ENCODE results near the gene KRTAP10-2. TPM values are rescaled to one million over a fixed set of nuclear protein-coding genes. Genes with fewer than 3 reads are reported as not detected.

Gene KRTAP10-2
- total RNA-seq, 1 experiment from 2014 or later: not detected

GRCh38 chr21:44583800-44584147 is 32.5 kb upstream of the KRTAP10-2 start:
- intact Hi-C loops (cut with micrococcal nuclease; ENCODE audit: unreplicated experiment): no loop called here

GRCh38 chr21:44583089-44583799 is 31.9 kb upstream of the KRTAP10-2 start:
- no peaks in the 10 kb centered on the region for H4K20me1 ChIP-seq (ENCODE audit: insufficient read depth)
- no peak overlapping the region for H3K4me2 ChIP-seq
- POLR2A ChIA-PET (ENCODE audit: unreplicated experiment): no interaction called here
- H3K9me3 ChIP-seq (ENCODE audit: insufficient read depth, low read depth): no peaks in the 10 kb centered on the region
- no peaks in the 10 kb centered on the region for H3F3A ChIP-seq (ENCODE audit: insufficient read depth, low read depth)
- H3K27ac ChIP-seq: no peak overlapping the region
- no peak overlapping the region for H2AFZ ChIP-seq
- no TSS peak for BruUV-seq (replicated peaks)
- peaks cover 30% of the 10 kb centered on the region for H3K27me3 ChIP-seq (ENCODE audit: insufficient read depth, low read depth)
- CTCF ChIA-PET: no interaction called here
- no peaks in the 10 kb centered on the region for H3K36me3 ChIP-seq (ENCODE audit: low read depth)
- H3K4me1 ChIP-seq (replicated peaks; ENCODE audit: insufficient read depth): no peaks in the 10 kb centered on the region
- intact Hi-C loops (cut with micrococcal nuclease; ENCODE audit: unreplicated experiment): no loop called here
- H3K9me2 ChIP-seq (ENCODE audit: insufficient read depth): no peaks in the 10 kb centered on the region
- no peak overlapping the region for H3K4me3 ChIP-seq
- no peak for DNase-seq
- TF ChIP-seq, protein P1, sequence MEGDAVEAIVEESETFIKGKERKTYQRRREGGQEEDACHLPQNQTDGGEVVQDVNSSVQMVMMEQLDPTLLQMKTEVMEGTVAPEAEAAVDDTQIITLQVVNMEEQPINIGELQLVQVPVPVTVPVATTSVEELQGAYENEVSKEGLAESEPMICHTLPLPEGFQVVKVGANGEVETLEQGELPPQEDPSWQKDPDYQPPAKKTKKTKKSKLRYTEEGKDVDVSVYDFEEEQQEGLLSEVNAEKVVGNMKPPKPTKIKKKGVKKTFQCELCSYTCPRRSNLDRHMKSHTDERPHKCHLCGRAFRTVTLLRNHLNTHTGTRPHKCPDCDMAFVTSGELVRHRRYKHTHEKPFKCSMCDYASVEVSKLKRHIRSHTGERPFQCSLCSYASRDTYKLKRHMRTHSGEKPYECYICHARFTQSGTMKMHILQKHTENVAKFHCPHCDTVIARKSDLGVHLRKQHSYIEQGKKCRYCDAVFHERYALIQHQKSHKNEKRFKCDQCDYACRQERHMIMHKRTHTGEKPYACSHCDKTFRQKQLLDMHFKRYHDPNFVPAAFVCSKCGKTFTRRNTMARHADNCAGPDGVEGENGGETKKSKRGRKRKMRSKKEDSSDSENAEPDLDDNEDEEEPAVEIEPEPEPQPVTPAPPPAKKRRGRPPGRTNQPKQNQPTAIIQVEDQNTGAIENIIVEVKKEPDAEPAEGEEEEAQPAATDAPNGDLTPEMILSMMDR (conservative IDR thresholded peaks at IDR 0.05): no peak
- no peak for TF ChIP-seq EZH2 (IDR thresholded peaks at IDR 0.05; ENCODE audit: low read depth)
- no peaks in the 10 kb centered on the region for H3K79me2 ChIP-seq (ENCODE audit: low read depth)

More at GRCh38 chr21:44583800-44584147, 32.5 kb upstream of the KRTAP10-2 start:
- no peak overlapping the region for H3K4me3 ChIP-seq
- no peaks in the 10 kb centered on the region for H3K9me3 ChIP-seq (ENCODE audit: insufficient read depth, low read depth)
- H3F3A ChIP-seq (ENCODE audit: insufficient read depth, low read depth): no peaks in the 10 kb centered on the region
- no peaks in the 10 kb centered on the region for H3K79me2 ChIP-seq (ENCODE audit: low read depth)
- H4K20me1 ChIP-seq (ENCODE audit: insufficient read depth): no peaks in the 10 kb centered on the region
- POLR2A ChIA-PET (ENCODE audit: unreplicated experiment): no interaction called here
- TF ChIP-seq EZH2 (IDR thresholded peaks at IDR 0.05; ENCODE audit: low read depth): no peak
- TF ChIP-seq, protein P1 (conservative IDR thresholded peaks at IDR 0.05): no peak
- peaks cover 28% of the 10 kb centered on the region for H3K27me3 ChIP-seq (ENCODE audit: insufficient read depth, low read depth)
- H3K36me3 ChIP-seq (ENCODE audit: low read depth): no peaks in the 10 kb centered on the region
- CTCF ChIA-PET: no interaction called here
- no peaks in the 10 kb centered on the region for H3K4me1 ChIP-seq (replicated peaks; ENCODE audit: insufficient read depth)
- H3K9me2 ChIP-seq (ENCODE audit: insufficient read depth): no peaks in the 10 kb centered on the region
- no peak for DNase-seq
- H2AFZ ChIP-seq: no peak overlapping the region
- no TSS peak for BruUV-seq (replicated peaks)
- H3K27ac ChIP-seq: no peak overlapping the region
- no peak overlapping the region for H3K4me2 ChIP-seq

- Histone ChIP-seq H3K79me2 (ENCODE audit: low read depth) (no peaks in the 10 kb centered on the region), H3K9me2 (ENCODE audit: insufficient read depth) (no peaks in the 10 kb centered on the region), H3K27me3 (ENCODE audit: insufficient read depth, low read depth) (peaks cover 29% of the 10 kb centered on the region), H3K27ac (no peak overlapping the region), H3F3A (ENCODE audit: insufficient read depth, low read depth) (no peaks in the 10 kb centered on the region), H2AFZ (no peak overlapping the region), H4K20me1 (ENCODE audit: insufficient read depth) (no peaks in the 10 kb centered on the region), H3K4me2 (no peak overlapping the region), H3K4me3 (no peak overlapping the region), H3K4me1 (replicated peaks; ENCODE audit: insufficient read depth) (no peaks in the 10 kb centered on the region), H3K36me3 (ENCODE audit: low read depth) (no peaks in the 10 kb centered on the region), H3K9me3 (ENCODE audit: insufficient read depth, low read depth) (no peaks in the 10 kb centered on the region)
- POLR2A ChIA-PET (ENCODE audit: unreplicated experiment): no interaction called here
- CTCF ChIA-PET: no interaction called here
- DNase-seq: no peak
- intact Hi-C loops (cut with micrococcal nuclease; ENCODE audit: unreplicated experiment): no loop called here
- BruUV-seq (replicated peaks): no TSS peak
- no peak for TF ChIP-seq EZH2 (IDR thresholded peaks at IDR 0.05; ENCODE audit: low read depth)
- TF ChIP-seq, protein P1 (conservative IDR thresholded peaks at IDR 0.05): no peak
These were observed 30.8 kb upstream of the KRTAP10-2 start for GRCh38 chr21:44582055-44582454.
